ENCODE measurements around the gene EFHD2.

DNA sequence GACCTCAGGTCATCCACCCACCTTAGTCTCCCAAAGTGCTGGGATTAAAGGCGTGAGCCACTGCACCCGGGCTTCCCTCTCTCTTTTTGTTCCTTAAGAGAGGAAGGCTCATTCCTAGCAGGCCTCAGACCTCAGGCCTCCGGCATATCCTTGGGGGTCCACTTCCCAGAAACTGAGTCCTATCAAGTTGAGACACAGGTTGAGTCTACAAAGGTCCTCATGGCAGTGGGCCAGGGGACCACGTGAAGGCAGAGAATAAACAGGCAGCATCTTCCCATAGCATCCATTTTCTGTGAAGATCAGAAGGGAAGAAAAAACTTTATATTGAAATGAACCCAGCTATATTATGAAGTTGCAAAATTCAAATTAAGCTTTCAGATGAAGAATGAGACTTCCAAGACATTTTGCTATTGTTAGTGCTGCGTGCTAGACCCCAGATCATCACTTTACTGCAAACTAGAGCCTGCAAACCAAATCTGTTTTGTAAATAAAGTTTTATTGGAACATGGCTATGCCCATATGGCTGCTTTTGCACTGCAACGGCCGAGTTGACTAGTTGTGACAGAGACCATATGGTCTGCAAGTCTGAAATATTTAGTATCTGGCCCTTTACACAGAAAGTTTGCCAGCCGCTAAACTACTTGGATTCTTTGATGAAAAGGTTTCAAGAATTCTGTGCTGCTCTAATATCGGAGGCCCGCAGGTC is 43.3 kb downstream of the EFHD2 start:
- TF ChIP-seq, protein P1, sequence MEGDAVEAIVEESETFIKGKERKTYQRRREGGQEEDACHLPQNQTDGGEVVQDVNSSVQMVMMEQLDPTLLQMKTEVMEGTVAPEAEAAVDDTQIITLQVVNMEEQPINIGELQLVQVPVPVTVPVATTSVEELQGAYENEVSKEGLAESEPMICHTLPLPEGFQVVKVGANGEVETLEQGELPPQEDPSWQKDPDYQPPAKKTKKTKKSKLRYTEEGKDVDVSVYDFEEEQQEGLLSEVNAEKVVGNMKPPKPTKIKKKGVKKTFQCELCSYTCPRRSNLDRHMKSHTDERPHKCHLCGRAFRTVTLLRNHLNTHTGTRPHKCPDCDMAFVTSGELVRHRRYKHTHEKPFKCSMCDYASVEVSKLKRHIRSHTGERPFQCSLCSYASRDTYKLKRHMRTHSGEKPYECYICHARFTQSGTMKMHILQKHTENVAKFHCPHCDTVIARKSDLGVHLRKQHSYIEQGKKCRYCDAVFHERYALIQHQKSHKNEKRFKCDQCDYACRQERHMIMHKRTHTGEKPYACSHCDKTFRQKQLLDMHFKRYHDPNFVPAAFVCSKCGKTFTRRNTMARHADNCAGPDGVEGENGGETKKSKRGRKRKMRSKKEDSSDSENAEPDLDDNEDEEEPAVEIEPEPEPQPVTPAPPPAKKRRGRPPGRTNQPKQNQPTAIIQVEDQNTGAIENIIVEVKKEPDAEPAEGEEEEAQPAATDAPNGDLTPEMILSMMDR (IDR thresholded peaks at IDR 0.05; ENCODE audit: insufficient read depth, low read length, poor library complexity, severe bottlenecking) = no peak
- TF ChIP-seq EZH2phosphoT487 (conservative IDR thresholded peaks at IDR 0.05; ENCODE audit: low read length) = no peak
